Body of pancreas (tissue), 4 donors: Measurements from ENCODE around the gene GYG2.
"Not testable (repeated sequence)": the region's sequence is repeated elsewhere in the genome, so short reads cannot be mapped to it uniquely, and the experiment has no call there.

Experiments
- POLR2A ChIP-seq, 3 donors: fragments of 450-650 bp; IDR thresholded peaks; one replicate each; pipeline ENCODE4 v1.6.1; 2016; ENCODE audit warnings: antibody characterized with exemption in 3 of 3, mild to moderate bottlenecking in 2 of 3
- TF ChIP-seq, protein P1 (sequence below), 7 experiments: fragments of 450-650 bp in 4 of 7; fragments of 200-600 bp in 3 of 7; sonication (generic) in 3 of 7; IDR thresholded peaks; one replicate each; pipeline ENCODE4 v1.5.1; 2016 to 2019; ENCODE audit warnings: antibody characterized with exemption in 7 of 7

- TF ChIP-seq, protein P1, sequence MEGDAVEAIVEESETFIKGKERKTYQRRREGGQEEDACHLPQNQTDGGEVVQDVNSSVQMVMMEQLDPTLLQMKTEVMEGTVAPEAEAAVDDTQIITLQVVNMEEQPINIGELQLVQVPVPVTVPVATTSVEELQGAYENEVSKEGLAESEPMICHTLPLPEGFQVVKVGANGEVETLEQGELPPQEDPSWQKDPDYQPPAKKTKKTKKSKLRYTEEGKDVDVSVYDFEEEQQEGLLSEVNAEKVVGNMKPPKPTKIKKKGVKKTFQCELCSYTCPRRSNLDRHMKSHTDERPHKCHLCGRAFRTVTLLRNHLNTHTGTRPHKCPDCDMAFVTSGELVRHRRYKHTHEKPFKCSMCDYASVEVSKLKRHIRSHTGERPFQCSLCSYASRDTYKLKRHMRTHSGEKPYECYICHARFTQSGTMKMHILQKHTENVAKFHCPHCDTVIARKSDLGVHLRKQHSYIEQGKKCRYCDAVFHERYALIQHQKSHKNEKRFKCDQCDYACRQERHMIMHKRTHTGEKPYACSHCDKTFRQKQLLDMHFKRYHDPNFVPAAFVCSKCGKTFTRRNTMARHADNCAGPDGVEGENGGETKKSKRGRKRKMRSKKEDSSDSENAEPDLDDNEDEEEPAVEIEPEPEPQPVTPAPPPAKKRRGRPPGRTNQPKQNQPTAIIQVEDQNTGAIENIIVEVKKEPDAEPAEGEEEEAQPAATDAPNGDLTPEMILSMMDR (IDR thresholded peaks at IDR 0.05), result not testable (repeated sequence)
- not testable (repeated sequence) for TF ChIP-seq POLR2A (IDR thresholded peaks at IDR 0.05)
Observed at GRCh38 chrX:2890536-2891460, 62.1 kb downstream of the GYG2 start.
